Measurements from ENCODE around the gene CCDC33.

GRCh38 chr15:74194572-74195559, 41.3 kb upstream of the CCDC33 start:
- TF ChIP-seq CTCF (IDR thresholded peaks at IDR 0.05; ENCODE audit: insufficient read depth, low read depth, low read length) (no peak), EZH2 (IDR thresholded peaks at IDR 0.05; ENCODE audit: insufficient read depth, low read length) (no peak)
